Coronary artery (tissue), 2 donors: Measurements from ENCODE around the gene CTNNA3.

Experiments
- DNase-seq: peaks from one replicate; pipeline ENCODE4 v3.0.0-alpha.2; 2017; ENCODE audit warnings: low spot score
- H3K27ac ChIP-seq, 2 donors: fragments of 200-600 bp; sonication (generic); one replicate each; pipeline ENCODE4 v1.5.1; 2016 to 2019
- H3K4me3 ChIP-seq: fragments of 200-600 bp; sonication (generic); 2 replicates; pipeline ENCODE4 v1.5.1; 2016; ENCODE audit warnings: mild to moderate bottlenecking, moderate library complexity
- CTCF ChIP-seq: fragments of 200-600 bp; sonication (generic); IDR thresholded peaks from one replicate; pipeline ENCODE4 v1.5.1; 2019; ENCODE audit warnings: antibody characterized with exemption

Gene CTNNA3

GRCh38 chr10:67011981-67012380 is 684.0 kb downstream of the CTNNA3 start:
- Histone ChIP-seq H3K27ac (no peak overlapping the region), H3K4me3 (no peak overlapping the region)
- no peak for DNase-seq
- TF ChIP-seq CTCF: no peak

- no peak for TF ChIP-seq CTCF
- H3K4me3 ChIP-seq: no peak overlapping the region
- DNase-seq: no peak
- no peak overlapping the region for H3K27ac ChIP-seq
Measured at GRCh38 chr10:67011480-67011879, 684.5 kb downstream of the CTNNA3 start.

- no peak for DNase-seq
- Histone ChIP-seq H3K27ac (no peak overlapping the region), H3K4me3 (no peak overlapping the region)
- TF ChIP-seq CTCF: no peak
Measured at GRCh38 chr10:67005981-67006380, 690.0 kb downstream of the CTNNA3 start.

GRCh38 chr10:67004690-67005089 is 691.3 kb downstream of the CTNNA3 start:
- Histone ChIP-seq H3K27ac (no peak overlapping the region), H3K4me3 (no peak overlapping the region)
- no peak for DNase-seq
- no peak for TF ChIP-seq CTCF

- Histone ChIP-seq H3K27ac (no peak overlapping the region), H3K4me3 (no peak overlapping the region)
- no peak for DNase-seq
- no peak for TF ChIP-seq CTCF
Measured at GRCh38 chr10:66999762-67000545, 696.0 kb downstream of the CTNNA3 start.

GRCh38 chr10:66996996-66997395 is 699.0 kb downstream of the CTNNA3 start:
- no peak for TF ChIP-seq CTCF

GRCh38 chr10:66990143-66990830 is 705.7 kb downstream of the CTNNA3 start:
- no peak for TF ChIP-seq CTCF
- DNase-seq: no peak
- Histone ChIP-seq H3K27ac (no peak overlapping the region), H3K4me3 (no peak overlapping the region)

More at GRCh38 chr10:66996996-66997395, 699.0 kb downstream of the CTNNA3 start:
- Histone ChIP-seq H3K27ac (no peak overlapping the region), H3K4me3 (no peak overlapping the region)
- DNase-seq: no peak
